ENCODE data around the gene GLB1L2.

The GLB1L2 gene

GRCh38 chr11:134372961-134373360 is 41.2 kb downstream of the GLB1L2 start:
- DNase-seq (ENCODE audit: low read depth): no peak
- no peak overlapping the region for H3K4me3 ChIP-seq (ENCODE audit: low read length)
- no peak for TF ChIP-seq CTCF (conservative IDR thresholded peaks at IDR 0.05; ENCODE audit: low read length)

DNA sequence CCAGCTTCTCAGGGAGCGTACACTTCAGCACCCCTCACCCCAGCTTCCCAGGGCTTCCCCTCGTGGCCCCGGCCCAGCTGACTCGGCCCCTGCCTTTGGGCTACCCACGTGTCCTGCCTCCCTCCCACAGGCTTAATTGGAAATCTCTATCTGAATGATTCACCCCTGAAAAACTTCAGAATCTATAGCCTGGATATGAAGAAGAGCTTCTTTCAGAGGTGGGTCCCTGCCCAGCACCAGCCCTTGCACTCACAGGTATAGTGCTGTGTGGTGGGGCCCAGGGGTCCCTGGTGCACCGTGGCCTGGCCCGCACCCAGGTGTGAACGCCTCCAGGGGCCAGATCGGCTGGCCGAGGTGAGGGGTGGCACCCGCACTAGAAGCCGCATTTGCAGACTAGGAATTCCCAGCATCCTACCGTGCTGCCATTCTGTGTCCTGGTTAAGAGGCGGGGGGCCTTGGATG is 41.8 kb downstream of the GLB1L2 start:
- DNase-seq (ENCODE audit: low read depth): no peak
- H3K4me3 ChIP-seq (ENCODE audit: low read length): no peak overlapping the region
- no peak for TF ChIP-seq CTCF (conservative IDR thresholded peaks at IDR 0.05; ENCODE audit: low read length)

DNA sequence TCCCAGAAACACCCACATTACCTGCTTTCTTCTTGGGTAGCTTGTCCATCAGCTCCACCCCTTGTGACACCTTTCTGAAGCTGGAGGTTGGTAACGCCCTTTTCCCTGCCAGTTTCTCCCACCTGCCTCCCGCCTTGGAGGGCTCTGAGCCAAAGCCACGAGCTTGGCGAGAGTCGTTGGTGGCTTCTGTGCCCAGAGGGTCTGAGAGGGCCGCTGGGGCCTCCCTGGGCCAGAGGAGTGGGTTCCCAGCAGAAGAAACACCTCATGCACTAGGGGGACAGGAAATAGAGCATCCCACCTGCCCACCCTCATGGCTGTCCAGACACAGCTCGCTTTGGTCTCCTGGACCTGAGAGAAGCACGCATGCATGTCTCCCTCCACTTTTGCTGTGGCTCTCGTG is 42.4 kb downstream of the GLB1L2 start:
- DNase-seq (ENCODE audit: low read depth): no peak
- no peak for TF ChIP-seq CTCF (conservative IDR thresholded peaks at IDR 0.05; ENCODE audit: low read length)
- no peak overlapping the region for H3K4me3 ChIP-seq (ENCODE audit: low read length)

GRCh38 chr11:134374891-134375550 is 43.2 kb downstream of the GLB1L2 start:
- TF ChIP-seq CTCF (conservative IDR thresholded peaks at IDR 0.05; ENCODE audit: low read length): no peak
- no peak for DNase-seq (ENCODE audit: low read depth)
- H3K4me3 ChIP-seq (ENCODE audit: low read length): no peak overlapping the region

DNA sequence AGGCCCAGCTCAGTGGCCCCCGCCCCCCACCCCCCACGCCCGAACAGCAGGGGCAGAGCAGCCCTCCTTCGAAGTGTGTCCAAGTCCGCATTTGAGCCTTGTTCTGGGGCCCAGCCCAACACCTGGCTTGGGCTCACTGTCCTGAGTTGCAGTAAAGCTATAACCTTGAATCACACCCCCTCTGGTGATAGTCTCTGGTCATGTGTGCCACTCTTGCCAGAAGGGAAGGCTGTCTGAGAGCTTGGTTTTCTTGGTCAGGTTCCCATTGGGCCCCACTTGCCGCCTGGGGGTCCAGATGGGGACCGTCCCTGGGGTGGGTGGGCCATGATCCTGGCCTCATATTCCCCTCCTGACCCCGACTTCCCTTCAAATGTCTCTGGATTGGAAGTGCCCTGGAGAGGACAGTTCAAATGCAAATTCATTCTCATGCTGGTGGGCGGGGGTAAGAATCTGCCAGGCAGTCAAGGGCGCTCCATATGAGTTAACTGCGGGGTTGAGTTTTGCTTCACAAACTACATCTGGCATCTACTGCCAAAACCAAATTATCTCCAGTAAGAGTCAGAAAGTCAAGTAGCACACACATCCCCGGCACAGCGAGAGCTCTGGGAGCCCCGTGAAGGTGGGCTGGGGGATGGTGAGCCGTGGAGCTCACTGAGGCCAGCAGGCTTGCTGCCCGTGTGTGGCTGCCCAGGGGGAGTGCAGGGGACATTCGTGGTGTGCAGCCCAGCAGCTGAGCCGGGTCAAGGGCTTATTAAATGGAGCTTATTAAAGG is 44.5 kb downstream of the GLB1L2 start:
- no peak for DNase-seq (ENCODE audit: low read depth)
- TF ChIP-seq CTCF (conservative IDR thresholded peaks at IDR 0.05; ENCODE audit: low read length): no peak
- H3K4me3 ChIP-seq (ENCODE audit: low read length): no peak overlapping the region

GRCh38 chr11:134377876-134378275 is 46.1 kb downstream of the GLB1L2 start:
- no peak for DNase-seq (ENCODE audit: low read depth)
- no peak overlapping the region for H3K4me3 ChIP-seq (ENCODE audit: low read length)
- no peak for TF ChIP-seq CTCF (conservative IDR thresholded peaks at IDR 0.05; ENCODE audit: low read length)

GRCh38 chr11:134379241-134379640 is 47.5 kb downstream of the GLB1L2 start:
- TF ChIP-seq CTCF (conservative IDR thresholded peaks at IDR 0.05; ENCODE audit: low read length): no peak
- DNase-seq (ENCODE audit: low read depth): no peak
- no peak overlapping the region for H3K4me3 ChIP-seq (ENCODE audit: low read length)

Data from AG10803 (cell line).